Thoracic aorta (tissue), 2 donors: Measurements from ENCODE around the gene GNAS-AS1. TPM values are rescaled to one million over a fixed set of nuclear protein-coding genes. Genes with fewer than 3 reads are reported as not detected.

Experiments used
- ATAC-seq: fragments of 150-250 bp; one replicate; pipeline ENCODE4 v1.8.0; 2017; ENCODE audit warnings: low read depth; ENCODE audit not compliant: insufficient number of reproducible peaks, low FRiP score
- DNase-seq: peaks from one replicate; pipeline ENCODE4 v3.0.0-alpha.2; 2020; ENCODE audit warnings: low spot score
- H3K27ac ChIP-seq, 2 donors: fragments of 200-600 bp; sonication (generic); 1 replicate in 1 of 2; 2 replicates in 1 of 2; pipeline ENCODE4 v1.5.1; 2016; ENCODE audit warnings: mild to moderate bottlenecking in 2 of 2, moderate library complexity in 2 of 2
- H3K27me3 ChIP-seq: fragments of 200-600 bp; sonication (generic); replicated peaks from 2 replicates; pipeline ENCODE4 v1.6.0; 2016; ENCODE audit warnings: mild to moderate bottlenecking; ENCODE audit not compliant: insufficient read depth
- H3K36me3 ChIP-seq: fragments of 200-600 bp; sonication (generic); one replicate; pipeline ENCODE4 v1.5.1; 2016
- H3K4me1 ChIP-seq, 2 donors: fragments of 200-600 bp; sonication (generic); 1 replicate in 1 of 2; 2 replicates in 1 of 2; pipeline versions ENCODE4 v1.5.1 to v1.6.0; 2016; ENCODE audit warnings: low read depth in 2 of 2, mild to moderate bottlenecking in 1 of 2; ENCODE audit not compliant: control insufficient read depth in 1 of 2
- H3K4me3 ChIP-seq: fragments of 200-600 bp; sonication (generic); 2 replicates; pipeline ENCODE4 v1.5.1; 2016; ENCODE audit warnings: mild to moderate bottlenecking
- H3K9me3 ChIP-seq: fragments of 200-600 bp; sonication (generic); 2 replicates; pipeline ENCODE4 v1.5.1; 2016
- total RNA-seq, 2 donors: library from RNA; depleted of rRNA; stranded (reverse); fragments of >200 nt; gene quantifications; one replicate each; pipeline versions ENCODE4 v1.1.0 to v1.2.3, GENCODE V29; 2016
- TF ChIP-seq, protein P1 (sequence below): fragments of 200-600 bp; sonication (generic); IDR thresholded peaks from one replicate; pipeline ENCODE4 v1.5.1; 2019; ENCODE audit warnings: antibody characterized with exemption

Gene GNAS-AS1
- total RNA-seq, 2 donors from 2014 or later = 0.21 to 0.81 TPM

DNA sequence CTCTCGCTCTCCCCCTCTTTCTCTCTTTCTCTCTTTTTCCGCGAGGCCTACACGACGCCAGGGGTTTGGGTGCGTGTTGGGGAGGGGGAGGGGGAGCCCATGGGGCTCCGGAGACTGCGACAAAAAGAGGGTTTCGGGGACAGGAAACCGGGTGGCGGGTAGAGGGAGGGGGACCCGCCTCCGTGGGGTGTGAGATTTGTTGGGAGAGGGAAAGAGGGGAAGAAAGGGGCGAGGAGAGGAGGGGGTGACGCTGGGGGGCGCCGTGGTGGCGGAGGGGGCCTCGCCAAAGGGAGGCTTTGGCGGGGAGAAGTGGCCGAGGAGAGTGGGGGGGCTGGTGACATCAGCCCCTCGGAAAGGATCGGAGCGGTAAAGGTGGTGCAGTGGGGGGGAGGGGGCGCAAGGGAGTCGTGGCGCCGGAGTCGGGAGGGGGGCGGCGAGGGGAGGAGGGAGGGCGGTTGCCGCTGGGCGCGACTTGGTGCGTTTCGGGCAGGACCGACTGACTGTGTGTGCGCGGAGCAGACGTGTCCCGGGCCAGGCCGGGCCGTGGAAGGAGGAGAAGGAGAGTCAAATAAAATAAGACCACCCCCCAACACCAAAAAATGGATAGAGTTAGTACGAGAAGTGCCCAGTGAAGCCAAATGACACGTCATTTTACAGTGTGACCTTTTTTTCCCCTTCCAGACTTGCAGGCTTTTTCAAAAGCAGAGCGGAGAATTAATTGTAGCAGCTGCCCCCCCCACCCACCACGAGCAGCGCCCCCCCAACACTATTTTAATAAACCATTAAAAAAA is 41.6 kb upstream of the GNAS-AS1 start:
- ATAC-seq (no peak), DNase-seq (no peak)
- no peaks in the 10 kb centered on the region for H3K9me3 ChIP-seq
- TF ChIP-seq, protein P1, sequence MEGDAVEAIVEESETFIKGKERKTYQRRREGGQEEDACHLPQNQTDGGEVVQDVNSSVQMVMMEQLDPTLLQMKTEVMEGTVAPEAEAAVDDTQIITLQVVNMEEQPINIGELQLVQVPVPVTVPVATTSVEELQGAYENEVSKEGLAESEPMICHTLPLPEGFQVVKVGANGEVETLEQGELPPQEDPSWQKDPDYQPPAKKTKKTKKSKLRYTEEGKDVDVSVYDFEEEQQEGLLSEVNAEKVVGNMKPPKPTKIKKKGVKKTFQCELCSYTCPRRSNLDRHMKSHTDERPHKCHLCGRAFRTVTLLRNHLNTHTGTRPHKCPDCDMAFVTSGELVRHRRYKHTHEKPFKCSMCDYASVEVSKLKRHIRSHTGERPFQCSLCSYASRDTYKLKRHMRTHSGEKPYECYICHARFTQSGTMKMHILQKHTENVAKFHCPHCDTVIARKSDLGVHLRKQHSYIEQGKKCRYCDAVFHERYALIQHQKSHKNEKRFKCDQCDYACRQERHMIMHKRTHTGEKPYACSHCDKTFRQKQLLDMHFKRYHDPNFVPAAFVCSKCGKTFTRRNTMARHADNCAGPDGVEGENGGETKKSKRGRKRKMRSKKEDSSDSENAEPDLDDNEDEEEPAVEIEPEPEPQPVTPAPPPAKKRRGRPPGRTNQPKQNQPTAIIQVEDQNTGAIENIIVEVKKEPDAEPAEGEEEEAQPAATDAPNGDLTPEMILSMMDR = no peak
- H3K27ac ChIP-seq = peak overlapping the region; percentile 99 to 100
- no peaks in the 10 kb centered on the region for H3K36me3 ChIP-seq
- H3K4me1 ChIP-seq = peaks cover 35 to 48% of the 10 kb centered on the region in 2 donors
- no peaks in the 10 kb centered on the region for H3K27me3 ChIP-seq
- H3K4me3 ChIP-seq = peak overlapping the region; percentile 96

DNA sequence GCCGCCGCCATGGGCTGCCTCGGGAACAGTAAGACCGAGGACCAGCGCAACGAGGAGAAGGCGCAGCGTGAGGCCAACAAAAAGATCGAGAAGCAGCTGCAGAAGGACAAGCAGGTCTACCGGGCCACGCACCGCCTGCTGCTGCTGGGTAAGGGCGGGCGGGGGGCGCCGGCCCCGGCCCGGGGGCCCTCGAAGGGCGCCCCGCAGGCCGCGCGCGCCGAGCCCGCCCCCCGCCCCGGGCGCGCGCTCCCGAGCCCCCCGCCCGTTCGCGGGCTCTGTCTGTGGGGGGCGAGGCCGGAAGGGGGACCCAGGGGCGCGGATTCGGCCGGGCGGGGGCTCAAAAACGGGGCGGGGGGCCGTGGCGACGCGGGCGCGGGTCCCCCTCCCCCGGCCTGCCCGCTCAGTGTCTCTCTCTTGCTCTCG is 41.0 kb upstream of the GNAS-AS1 start:
- DNase-seq (no peak), ATAC-seq (no peak)
- H3K9me3 ChIP-seq = no peaks in the 10 kb centered on the region
- H3K4me1 ChIP-seq = peaks cover 30 to 42% of the 10 kb centered on the region in 2 donors
- H3K36me3 ChIP-seq = no peaks in the 10 kb centered on the region
- no peaks in the 10 kb centered on the region for H3K27me3 ChIP-seq
- H3K27ac ChIP-seq = peak overlapping the region; percentile 99 to 100
- TF ChIP-seq, protein P1 = no peak
- H3K4me3 ChIP-seq = peak overlapping the region; percentile 96

GRCh38 chr20:58891086-58891717 is 40.5 kb upstream of the GNAS-AS1 start:
- Histone ChIP-seq H3K36me3 (no peaks in the 10 kb centered on the region), H3K4me3 (peak overlapping the region; percentile 96), H3K9me3 (no peaks in the 10 kb centered on the region), H3K27ac (peak overlapping the region; percentile 99 to 100), H3K27me3 (no peaks in the 10 kb centered on the region), H3K4me1 (peaks cover 28 to 37% of the 10 kb centered on the region in 2 donors)
- DNase-seq (no peak), ATAC-seq (peak; percentile 45)
- TF ChIP-seq, protein P1 = no peak

DNA sequence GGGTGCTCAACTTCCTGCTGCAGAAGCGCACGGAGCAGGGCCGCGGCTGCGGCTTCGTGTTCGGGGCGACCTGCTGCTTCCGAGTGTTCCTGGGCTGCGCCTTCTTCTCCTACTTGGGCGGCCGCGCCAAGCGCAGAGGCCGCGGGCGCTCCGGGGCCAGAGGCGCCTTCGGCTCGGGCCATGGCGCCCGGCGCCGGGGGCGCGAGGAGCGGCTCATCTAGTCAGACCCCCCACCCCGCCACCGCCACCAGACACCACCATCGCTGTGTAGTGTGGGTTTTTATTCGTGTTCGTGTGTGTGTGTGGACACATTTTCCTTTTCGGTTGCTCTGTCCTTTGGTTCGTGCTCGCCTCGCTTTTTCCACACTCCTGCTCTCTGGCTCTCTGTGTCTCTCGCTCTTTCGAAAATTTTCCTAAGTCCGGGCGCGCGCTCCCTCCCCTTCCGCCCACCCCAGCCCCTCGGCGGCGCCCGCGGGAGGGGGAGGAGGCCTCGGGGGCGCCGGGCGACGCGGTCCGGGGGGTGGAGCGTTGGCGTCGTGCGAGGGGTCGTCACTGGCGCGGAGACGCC is 39.9 kb upstream of the GNAS-AS1 start:
- TF ChIP-seq, protein P1 = no peak
- Histone ChIP-seq H3K27ac (peak overlapping the region; percentile 95 to 98), H3K4me3 (peak overlapping the region; percentile 89), H3K27me3 (no peaks in the 10 kb centered on the region), H3K36me3 (no peaks in the 10 kb centered on the region), H3K4me1 (peaks cover 22 to 31% of the 10 kb centered on the region in 2 donors), H3K9me3 (no peaks in the 10 kb centered on the region)
- no peak for DNase-seq
- ATAC-seq = peak; percentile 46
